Germinal center (tissue), 1 donor: ENCODE measurements around the gene SPART.
"Not testable (repeated sequence)": the region's sequence is repeated elsewhere in the genome, so short reads cannot be mapped to it uniquely, and the experiment has no call there.

ENCODE experiments used
- DNase-seq: peaks from one replicate; pipeline ENCODE4 v3.0.0; 2012; ENCODE audit warnings: mixed read lengths, low spot score

The SPART gene

GRCh38 chr13:36354842-36355623 lies 8.8 kb upstream of the SPART start:
- DNase-seq = no peak

- DNase-seq = no peak
These were observed 6.8 kb upstream of the SPART start for GRCh38 chr13:36353001-36353400.

- no peak for DNase-seq
These were observed 6.2 kb upstream of the SPART start for GRCh38 chr13:36352350-36352749.

- no peak for DNase-seq
These were observed 1.5 kb upstream of the SPART start for GRCh38 chr13:36347531-36348210.

DNA sequence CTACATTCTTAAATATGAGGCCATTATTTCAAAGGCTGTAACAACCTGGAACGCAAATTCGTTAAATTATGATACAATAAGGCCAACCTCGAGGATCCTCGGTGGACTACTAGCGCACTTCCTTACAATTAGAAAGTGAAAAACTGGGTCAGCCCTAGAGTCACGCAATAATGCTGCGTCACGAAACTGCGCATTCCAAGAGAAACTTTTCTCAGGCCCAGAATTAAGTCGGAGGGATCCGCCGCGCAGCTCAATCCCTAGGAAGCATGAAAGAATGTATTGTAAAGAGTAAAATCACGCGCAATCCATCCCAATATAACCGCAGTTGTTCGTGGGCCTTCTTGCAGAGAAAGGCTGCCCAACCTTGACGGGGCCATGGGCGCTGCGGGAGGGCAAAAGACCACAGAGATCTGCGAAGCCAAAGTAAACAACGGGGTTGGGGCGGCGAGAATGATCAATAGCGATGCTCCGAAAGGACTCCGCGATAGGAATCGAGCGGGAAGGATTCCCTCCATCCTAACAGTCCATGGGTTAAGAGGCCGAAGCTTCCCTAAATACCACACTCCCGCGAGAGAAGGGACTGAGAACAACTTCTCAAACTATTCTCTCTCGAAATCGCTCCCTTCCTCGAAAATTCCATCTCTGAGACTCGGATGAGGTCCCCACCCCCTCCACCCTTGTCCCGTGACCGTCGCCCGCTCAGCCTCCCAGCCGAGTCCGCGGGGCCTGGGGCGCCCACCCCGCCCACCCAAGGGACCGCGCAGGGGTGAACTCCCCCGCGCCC lies 564 bp downstream of the SPART start:
- DNase-seq = peak; percentile 3

DNA sequence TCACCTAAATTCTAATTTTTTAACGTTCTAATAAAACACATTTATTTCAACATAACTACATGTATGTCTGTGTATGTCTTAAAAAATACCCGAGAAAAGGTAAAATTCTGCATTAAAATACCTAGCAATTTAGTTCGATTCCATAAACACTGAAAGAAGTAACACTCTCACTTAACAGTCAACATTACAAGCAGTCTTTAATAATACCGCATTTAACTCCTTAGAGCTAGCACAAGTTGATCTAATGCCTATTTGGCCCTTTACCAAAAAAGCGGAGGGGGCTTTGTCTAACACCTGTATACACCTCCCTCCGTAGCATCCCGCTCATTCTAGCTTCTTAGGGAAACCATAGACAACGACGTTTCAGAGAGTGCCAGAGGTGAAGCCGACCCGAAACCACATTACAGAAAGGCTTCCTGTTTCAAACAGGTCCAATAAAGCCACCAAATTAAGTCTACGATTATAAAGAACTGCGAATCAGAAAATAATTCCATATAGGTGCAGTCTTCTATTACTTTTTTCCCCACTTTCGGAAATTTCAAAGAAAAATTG lies 1.2 kb downstream of the SPART start:
- DNase-seq = no peak

DNA sequence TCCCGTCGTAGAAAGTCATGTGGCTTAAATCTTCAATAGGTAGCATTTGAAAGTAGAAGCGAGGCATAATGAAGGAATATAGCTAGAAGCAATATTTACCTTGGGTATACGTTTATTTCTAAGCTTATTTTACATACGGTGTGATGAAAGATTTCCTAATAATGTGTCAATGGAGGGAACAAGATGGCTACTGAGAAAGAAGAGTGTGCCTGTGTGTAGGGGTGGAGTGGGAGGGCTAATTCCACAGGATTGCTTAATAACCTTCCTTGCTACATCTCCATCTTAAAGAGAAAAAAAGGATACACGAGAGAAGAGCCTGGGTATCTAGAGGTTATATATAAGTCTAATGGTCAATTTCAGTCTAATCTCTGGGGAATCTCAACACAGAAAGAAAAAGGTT lies 2.0 kb downstream of the SPART start:
- DNase-seq = no peak

- DNase-seq = no peak
These were observed 2.4 kb downstream of the SPART start for GRCh38 chr13:36343766-36344165.

DNA sequence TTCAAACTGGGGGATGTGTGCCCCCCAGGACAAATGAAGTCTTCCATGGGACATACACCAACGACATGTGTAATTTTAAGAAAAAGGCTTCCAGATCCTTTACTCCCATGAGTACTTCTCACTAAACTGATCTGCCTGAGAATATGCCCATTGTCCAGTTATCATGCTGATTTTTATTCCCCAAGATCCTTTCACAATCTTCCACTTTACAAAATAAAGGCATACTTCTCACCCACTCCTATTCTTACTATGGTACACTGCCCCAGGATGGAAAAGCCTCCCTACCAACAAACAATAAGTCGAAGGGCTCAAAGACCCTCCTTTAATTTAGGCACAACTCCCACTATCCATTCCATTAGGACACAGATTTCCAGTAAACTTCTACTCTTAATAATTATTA lies 3.5 kb downstream of the SPART start:
- DNase-seq = no peak

DNA sequence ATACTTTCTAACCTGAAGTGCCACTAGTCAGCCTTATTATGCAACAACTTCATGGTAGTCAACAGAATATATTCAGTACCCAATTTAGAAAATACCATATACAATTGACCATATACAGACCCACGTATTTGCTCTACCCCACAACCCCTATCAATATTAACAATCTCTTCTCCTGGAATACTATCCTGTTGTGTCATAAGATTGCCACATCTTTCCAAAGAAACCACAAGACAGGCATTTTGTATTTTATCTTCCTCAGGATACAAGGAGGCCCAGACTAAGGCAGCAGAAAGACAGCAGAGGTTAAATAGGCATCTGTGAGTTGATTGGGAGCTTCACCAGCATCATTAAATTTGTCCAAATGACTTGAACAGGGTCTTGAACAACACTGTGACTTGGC lies 4.5 kb downstream of the SPART start:
- no peak for DNase-seq

DNA sequence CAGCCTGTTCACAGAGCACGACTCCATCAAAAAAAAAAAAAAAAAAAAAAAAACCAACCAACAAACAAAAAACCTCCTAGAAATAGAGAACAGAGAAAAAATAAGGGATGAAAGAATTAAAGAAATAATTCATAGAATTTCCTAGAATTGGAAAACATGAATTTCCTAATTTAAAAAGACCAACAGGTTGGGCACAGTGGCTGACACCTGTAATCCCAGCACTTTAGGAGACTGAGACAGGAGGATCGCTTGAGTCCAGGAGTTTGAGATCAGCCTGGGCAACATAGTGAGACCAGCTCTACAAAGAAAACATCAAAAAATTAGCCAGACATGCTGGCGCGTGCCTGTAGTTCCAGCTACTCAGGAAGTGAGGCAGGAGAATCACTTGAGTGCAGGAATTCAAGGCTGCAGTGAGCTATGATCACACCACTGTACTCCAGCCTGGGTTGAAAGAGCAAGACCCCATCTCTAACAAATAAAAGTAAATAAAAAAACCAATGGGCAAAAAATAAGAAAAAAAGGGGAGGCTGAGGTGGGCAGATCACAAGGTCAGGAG lies 6.5 kb downstream of the SPART start:
- no peak for DNase-seq

GRCh38 chr13:36337938-36338641 lies 8.1 kb downstream of the SPART start:
- DNase-seq = no peak

- DNase-seq = no peak
These were observed 13.2 kb downstream of the SPART start for GRCh38 chr13:36332986-36333385.

GRCh38 chr13:36332255-36332654 lies 13.9 kb downstream of the SPART start:
- DNase-seq = not testable (repeated sequence)

DNA sequence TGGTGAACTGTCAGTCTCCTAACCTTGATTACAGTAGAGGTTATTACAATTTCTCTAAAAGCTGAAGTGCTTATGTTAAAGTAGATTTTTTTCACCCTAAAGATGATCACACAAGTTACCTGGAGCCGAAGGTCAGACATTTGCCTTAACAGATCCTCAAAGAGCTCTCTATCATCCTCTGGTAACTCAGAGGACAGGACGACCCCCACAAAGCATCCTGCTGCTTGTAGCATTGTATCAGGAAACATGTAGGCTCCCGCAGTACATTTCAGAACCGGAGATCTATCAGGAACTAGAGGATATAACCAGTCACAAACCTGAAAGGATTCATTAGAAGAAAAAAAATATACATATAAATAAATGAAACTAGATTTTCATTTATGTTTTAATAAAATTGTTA lies 14.9 kb downstream of the SPART start:
- DNase-seq = no peak

DNA sequence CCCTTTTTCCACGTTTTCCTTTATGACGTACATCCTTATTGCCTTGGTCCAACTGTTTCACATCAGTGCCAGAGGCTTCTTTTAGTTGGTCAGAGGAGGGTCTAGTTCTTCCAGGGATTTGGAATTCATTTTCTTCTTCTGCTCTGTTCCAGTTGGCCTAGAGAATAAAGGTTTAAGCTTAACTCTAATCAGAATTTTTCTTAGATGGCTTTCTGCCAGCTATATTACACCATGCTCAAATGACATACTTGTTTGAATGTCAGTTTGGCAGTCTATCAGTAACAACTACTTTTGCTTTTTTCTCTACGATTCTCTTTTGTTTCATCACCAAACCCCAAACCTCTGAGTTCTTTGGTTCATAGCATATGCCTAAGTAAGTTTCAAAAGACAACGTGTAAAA lies 16.8 kb downstream of the SPART start:
- no peak for DNase-seq

- no peak for DNase-seq
These were observed 17.4 kb downstream of the SPART start for GRCh38 chr13:36328821-36329220.

- DNase-seq = no peak
These were observed 20.3 kb downstream of the SPART start for GRCh38 chr13:36325912-36326311.

- not testable (repeated sequence) for DNase-seq
These were observed 21.3 kb downstream of the SPART start for GRCh38 chr13:36324881-36325280.

- no peak for DNase-seq
These were observed 22.1 kb downstream of the SPART start for GRCh38 chr13:36323951-36324566.

GRCh38 chr13:36323408-36323807 lies 22.8 kb downstream of the SPART start:
- no peak for DNase-seq
